GM04504 (cell line): Measurements from ENCODE around the gene KRTAP10-8.
"Not testable (repeated sequence)": the region's sequence is repeated elsewhere in the genome, so short reads cannot be mapped to it uniquely, and the experiment has no call there.

Source experiments
- DNase-seq: peaks from one replicate; pipeline ENCODE4 v3.0.0-alpha.2; 2012; ENCODE audit warnings: low read depth

The KRTAP10-8 gene

GRCh38 chr21:44618504-44618903 lies 6.6 kb downstream of the KRTAP10-8 start:
- DNase-seq: no peak

GRCh38 chr21:44618909-44619308 lies 7.0 kb downstream of the KRTAP10-8 start:
- DNase-seq: no peak

GRCh38 chr21:44619886-44620285 lies 8.0 kb downstream of the KRTAP10-8 start:
- DNase-seq: no peak

- DNase-seq: no peak
Observed at GRCh38 chr21:44623575-44623974, 11.7 kb downstream of the KRTAP10-8 start.

- DNase-seq: no peak
Observed at GRCh38 chr21:44625756-44626155, 13.9 kb downstream of the KRTAP10-8 start.

GRCh38 chr21:44626262-44626661 lies 14.4 kb downstream of the KRTAP10-8 start:
- DNase-seq: no peak

GRCh38 chr21:44626673-44627143 lies 14.8 kb downstream of the KRTAP10-8 start, which contains the start of gene KRTAP10-9:
TSS of gene KRTAP10-9 (plus strand) at chr21:44627093. CDS start at chr21:44627172, 79 bp downstream.
- no peak for DNase-seq

GRCh38 chr21:44627181-44627822 lies 15.4 kb downstream of the KRTAP10-8 start:
- DNase-seq: not testable (repeated sequence)

- not testable (repeated sequence) for DNase-seq
Observed at GRCh38 chr21:44627831-44628233, 16.0 kb downstream of the KRTAP10-8 start.

GRCh38 chr21:44628707-44629391 lies 17.0 kb downstream of the KRTAP10-8 start:
- DNase-seq: no peak

- no peak for DNase-seq
Observed at GRCh38 chr21:44630440-44630839, 18.6 kb downstream of the KRTAP10-8 start.

- no peak for DNase-seq
Observed at GRCh38 chr21:44632067-44632466, 20.2 kb downstream of the KRTAP10-8 start.

- DNase-seq: no peak
Observed at GRCh38 chr21:44636209-44637017, 24.5 kb downstream of the KRTAP10-8 start.

- no peak for DNase-seq
Observed at GRCh38 chr21:44637018-44637850, 25.4 kb downstream of the KRTAP10-8 start, which contains the start of gene KRTAP10-10. TSS of gene KRTAP10-10 (plus strand) at chr21:44637356. CDS start at chr21:44637418, 62 bp downstream.

- not testable (repeated sequence) for DNase-seq
Observed at GRCh38 chr21:44637851-44638348, 26.0 kb downstream of the KRTAP10-8 start.

- not testable (repeated sequence) for DNase-seq
Observed at GRCh38 chr21:44638506-44639330, 26.8 kb downstream of the KRTAP10-8 start.

GRCh38 chr21:44639331-44639655 lies 27.4 kb downstream of the KRTAP10-8 start:
- DNase-seq: no peak

GRCh38 chr21:44640761-44641160 lies 28.9 kb downstream of the KRTAP10-8 start:
- no peak for DNase-seq

GRCh38 chr21:44643741-44644310 lies 31.9 kb downstream of the KRTAP10-8 start:
- DNase-seq: no peak

- DNase-seq: no peak
Observed at GRCh38 chr21:44644878-44645277, 33.0 kb downstream of the KRTAP10-8 start.
